HG02943 (cell line): ENCODE data around the gene HSPBP1.

Experiments used
- ATAC-seq: cut with Tn5 transposase; IDR thresholded peaks from one replicate; pipeline ENCODE4 v1.9.1; 2021; ENCODE audit warnings: mild to moderate bottlenecking, low read depth, moderate library complexity; ENCODE audit not compliant: unreplicated experiment

HSPBP1 gene

DNA sequence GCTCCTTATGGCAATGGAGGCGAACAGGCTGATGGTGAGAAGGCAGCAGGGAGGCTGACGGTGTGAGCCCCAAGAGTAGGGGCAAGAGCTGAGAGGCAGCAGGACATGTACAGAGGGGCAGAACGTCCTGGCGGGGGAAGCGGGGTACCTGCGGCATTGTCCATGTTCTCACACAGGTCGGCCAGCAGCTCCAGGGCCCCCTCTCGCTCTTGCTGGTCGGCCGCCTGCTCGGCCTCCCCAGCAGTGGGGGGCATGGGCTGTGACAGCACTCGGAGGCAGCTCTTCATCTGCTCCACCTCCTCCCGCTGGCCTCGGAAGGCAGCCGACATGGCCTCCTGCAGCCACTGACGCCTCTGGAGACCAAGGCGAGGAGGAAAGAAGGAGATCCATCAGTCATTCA is 2.4 kb downstream of the HSPBP1 start:
- no peak for ATAC-seq

DNA sequence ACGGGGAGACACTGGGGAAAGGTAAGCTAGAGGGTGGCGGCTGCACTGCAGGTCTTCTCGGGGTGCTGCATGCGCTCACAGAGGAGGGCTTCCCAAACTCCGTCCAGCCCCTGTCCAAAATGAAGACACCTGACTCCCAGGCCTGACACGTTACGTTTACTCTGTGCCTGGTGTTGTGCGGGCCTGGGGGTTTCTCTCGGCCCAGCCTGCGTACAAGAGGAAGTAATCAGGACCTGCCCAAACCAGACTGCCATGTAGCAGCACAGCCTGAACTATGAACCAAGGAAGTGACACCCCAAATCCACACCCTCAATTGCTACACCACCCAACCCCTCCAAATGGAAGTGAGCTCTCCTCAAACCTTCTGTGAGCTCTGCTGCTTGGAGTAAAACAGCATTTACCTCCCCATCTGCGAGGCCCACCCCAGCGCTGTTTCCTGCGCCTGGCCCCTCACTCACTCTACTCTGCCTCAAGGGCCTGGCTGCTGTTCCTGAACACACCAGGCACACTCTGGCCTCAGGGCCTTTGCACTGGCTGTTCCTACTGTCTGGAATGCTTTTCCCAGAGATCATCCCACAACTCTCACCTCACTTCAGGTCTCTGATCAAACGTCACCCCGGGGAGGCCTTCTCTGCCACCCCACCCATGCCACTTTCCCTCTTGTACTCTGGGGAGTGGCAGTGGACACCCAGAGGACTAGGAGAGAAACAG is 3.0 kb downstream of the HSPBP1 start:
- no peak for ATAC-seq

DNA sequence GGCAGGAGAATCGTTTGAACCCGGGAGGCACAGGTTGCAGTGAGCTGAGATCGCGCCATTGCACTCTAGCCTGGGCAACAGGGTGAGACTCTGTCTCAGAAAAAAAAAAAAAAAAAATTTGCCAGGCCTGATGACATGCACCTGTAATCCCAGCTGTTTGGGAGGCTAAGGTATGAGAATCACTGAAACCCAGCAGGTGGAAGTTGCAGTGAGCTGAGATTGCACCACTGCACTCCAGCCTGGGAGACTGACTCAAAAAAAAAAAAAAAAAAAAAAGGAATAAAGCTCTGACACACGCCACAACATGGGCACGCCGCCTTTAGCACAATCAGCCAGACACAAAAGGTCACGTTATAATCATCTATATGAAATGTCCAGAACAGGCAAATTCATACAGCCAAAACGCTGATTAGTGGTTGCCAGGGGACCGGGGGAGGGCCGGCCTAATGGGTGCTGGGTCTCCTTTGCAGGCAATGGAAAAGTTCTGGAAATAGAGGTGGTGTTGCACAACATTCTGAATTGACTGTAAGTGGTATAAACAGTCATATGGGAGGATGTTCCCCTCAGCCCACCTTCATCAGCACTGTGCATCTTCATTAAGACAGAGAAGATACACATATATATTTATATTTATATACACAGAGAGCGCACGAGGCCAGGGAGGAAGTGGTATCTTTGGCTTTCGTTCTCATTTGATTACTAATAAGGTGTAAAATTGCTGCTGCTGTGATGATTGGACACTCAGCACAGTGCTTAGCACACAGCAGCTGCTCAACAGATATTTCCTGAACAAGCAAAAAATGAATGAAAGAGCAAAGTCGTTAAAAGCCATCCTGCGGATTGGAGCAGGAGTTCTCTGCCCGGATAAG is 3.8 kb downstream of the HSPBP1 start:
- ATAC-seq = no peak

GRCh38 chr19:55273978-55274707 is 5.8 kb downstream of the HSPBP1 start:
- ATAC-seq = no peak

- ATAC-seq = no peak
Observed at GRCh38 chr19:55272142-55272541, 7.8 kb downstream of the HSPBP1 start.

DNA sequence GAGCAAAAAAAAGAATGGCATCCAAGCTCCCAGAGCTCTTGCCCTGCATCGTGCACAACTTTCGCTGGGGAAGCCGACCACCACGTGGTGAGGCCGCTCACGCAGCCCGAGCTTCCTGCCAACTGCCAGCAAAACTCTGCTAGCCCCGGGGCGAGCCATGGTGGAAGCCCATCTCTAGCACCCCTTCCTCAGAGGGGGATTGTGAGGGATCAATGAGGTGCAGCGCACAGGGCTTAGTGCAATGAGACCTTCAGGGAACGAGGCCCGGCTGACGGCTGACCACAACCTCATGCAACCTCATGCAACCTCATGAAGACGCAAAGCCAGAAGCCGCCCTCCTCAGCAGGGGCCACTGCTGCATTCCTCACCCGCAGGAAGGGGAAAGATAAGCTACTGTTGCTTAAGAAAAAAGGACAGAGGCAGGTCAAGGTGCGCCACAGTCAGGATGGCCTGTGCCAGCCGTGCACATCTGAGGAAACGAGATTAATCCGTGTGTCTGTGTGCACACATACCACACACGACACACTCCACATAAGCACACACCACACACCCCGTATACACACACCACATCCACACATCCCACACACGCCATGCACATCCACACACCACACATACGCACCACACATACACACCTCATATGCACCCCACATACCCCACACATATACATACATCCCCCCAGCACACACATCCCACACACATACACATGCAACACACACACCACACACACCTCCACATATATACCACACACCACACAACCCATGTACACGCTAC is 9.6 kb downstream of the HSPBP1 start:
- no peak for ATAC-seq

GRCh38 chr19:55269299-55269698 is 10.6 kb downstream of the HSPBP1 start:
- no peak for ATAC-seq

DNA sequence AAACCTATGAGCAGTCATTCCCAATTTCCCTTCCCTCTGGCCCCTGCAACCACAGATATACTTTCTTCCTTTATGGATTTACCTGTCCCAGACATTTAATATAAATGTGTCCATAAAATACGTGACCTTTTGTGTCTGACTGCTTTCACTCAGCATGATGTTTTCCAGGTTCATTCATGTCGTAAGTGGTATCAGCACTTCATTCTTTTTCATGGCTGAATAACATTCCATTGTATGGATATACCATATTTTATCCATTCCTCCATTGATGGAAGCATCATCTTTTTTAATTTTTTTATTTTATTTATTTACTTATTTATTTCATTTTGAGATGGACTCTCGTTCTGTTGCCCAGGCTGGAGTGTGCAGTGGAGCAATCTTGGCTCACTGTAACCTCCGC is 13.1 kb downstream of the HSPBP1 start:
- no peak for ATAC-seq

- no peak for ATAC-seq
Observed at GRCh38 chr19:55266404-55266803, 13.5 kb downstream of the HSPBP1 start.

DNA sequence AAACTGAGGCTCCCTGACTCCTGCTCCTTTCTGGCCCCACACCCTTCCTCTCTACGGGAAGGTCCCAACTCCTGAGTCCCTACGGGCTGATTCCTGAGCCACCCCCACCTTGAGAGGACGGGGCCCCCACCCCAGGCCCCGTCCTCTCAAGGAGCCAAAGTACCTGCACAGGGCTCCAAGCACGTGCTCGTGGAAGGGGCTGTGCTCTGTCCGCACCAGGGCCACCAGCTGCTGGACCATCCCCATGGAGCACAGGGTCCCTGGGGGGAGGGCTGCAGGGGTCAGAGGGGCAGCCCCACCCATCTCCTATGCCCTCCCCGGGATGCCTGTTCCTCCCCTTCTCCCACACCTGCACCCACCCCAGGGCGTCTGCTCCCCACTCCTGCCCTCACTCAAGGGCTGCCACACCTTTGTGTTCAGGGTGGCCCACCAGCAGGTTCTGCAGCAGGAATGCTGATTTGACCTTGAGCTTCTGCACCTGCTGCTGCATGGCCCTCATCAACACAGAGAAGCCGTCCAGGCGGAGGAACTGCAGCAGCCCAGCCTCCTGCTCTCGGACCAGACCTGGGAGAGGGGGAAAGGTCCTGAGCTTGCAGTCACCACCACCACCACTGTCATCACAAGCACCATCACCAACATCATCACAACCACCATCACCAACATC is 14.1 kb downstream of the HSPBP1 start:
- no peak for ATAC-seq

- no peak for ATAC-seq
Observed at GRCh38 chr19:55265173-55265572, 14.7 kb downstream of the HSPBP1 start.

DNA sequence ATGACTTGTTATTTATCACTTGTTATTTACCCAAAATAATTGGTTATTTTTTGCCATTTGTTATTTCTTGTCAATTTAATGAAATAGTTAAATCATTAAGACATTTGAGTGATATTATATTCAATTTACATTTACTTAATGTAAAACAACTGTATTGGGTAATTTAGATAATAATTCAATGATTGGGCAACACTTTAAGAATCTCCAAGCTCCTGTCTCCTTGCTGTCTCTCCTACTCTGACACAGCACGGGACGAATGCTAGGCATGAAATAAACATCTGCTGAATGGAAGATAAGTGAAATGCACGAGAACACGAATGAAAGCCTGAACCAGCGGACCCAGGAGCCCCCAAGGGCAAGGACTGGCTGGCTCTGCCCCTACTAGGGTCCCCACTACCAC is 15.4 kb downstream of the HSPBP1 start:
- no peak for ATAC-seq

DNA sequence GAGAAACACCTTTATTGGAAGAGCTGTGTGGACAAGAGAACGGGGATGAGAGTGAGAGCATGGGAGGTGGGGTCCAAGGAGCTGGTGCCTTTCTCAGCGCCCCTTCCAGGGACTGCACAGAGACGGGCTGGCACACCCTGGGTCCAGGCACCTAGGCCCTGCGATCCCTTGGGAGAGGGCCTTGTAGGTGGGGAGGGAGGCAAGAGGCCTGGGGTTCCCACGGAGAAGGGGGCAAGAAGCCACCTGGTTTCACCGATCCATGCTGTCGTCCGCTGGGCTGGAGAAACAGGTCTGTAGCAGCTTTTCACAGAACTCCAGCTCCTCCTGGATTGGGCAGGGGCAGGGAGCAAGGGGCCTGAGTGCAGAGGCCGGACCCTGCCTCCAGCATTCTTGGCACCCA is 17.6 kb downstream of the HSPBP1 start:
- no peak for ATAC-seq

DNA sequence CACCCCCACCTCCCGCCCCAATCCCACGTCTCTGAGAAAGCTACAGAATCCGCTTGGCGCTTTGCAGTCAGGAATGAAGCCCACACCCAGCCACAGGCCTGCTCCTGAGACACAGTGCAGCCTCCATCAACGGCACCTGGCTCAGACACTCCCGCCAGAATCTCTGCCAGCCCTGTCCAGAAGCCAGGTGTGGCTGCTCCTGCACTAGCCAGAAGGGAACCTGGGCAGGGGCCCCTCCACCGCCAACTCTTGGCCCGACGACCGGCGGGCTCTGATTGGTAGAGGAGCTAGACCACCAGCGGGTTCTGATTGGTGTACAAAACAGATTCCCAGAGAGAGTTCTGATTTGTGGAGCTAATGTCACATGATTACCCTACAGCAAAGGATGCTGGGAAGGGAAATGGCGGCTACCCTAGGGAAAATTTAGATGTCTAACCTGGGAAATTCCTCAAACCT is 18.2 kb downstream of the HSPBP1 start:
- ATAC-seq = no peak

DNA sequence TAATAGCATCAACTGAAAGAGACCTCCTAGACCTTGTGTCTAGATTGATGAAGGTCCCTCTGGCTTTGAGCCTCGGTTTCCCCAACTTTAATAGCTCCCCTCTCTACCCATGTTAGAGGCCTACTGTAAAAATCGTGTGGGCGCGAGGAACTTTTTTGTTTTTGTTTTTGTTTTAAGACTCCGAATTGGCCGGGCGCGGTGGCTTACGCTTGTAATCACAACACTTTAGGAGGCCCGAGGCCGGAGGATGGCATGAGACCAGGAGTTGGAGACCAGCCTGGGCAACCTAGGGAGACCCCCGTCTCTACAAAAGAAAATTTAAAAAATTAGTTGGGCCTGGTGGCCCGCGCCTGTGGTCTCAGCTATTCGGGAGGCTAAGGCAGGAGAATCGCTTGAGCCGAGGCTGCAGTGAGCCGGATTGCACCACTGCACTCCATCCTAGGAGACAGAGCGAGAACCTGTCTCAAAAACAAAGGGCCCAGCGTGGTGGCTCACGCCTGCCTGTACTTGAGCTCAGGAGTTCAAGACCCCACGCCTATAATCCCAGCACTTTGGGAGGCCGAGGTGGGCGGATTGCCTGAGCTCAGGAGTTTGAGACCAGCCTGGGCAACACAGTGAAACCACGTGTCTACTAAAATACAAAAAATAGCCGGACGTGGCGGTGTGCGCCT is 20.2 kb downstream of the HSPBP1 start:
- ATAC-seq = no peak

GRCh38 chr19:55258828-55259539 is 20.9 kb downstream of the HSPBP1 start, which contains the start of gene PPP6R1:
TSS of gene PPP6R1 (minus strand) at chr19:55259017. CDS start at chr19:55247103, 11,914 bp downstream.
- peak; percentile 56 for ATAC-seq

DNA sequence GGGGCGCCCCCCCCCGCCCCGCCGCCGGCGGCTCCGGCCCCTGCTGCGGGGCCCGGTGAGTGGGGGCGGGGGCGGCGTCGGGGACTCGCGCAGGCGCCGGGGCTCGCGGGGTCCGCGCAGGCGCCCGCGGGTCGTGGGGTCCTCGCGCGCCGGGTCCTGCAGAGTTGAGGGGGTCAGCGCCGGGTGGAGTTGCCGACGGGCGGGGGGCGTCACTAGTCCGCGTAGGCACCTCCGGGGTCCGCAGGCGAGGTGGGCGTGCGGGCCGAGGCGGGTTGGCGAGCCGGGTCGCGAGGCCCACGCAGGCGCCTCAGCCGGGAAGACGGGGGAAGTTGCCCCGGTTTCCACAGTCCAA is 21.5 kb downstream of the HSPBP1 start:
- ATAC-seq = peak; percentile 14
